ENCODE measurements around the gene SLC5A5.

DNA sequence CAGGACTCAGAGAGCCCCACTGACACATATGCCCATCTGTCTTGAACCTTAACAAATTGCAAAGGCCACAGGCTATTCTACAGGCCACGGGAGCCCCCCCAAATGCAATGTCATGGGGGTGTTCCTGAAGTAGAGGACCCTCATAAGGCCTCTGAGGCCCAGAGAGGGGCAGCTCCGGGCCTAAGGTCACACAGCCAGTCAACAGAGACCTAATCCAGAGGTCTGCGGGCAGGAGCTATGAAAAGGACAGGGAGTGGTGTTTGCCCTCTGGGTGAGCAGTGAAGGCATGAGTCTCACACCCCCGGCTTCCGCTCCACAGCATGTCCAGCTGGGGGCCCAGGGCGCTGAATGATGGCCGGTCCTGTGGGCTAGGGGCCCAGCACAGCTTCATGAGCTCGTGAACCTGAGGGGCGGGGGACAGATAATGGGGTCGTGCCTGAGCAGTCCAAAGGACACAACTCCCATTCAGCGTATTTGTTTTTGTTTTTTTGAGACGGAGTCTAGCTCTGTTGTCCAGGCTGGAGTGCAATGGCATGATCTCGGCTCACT, 45.2 kb upstream of the SLC5A5 start:
- TF ChIP-seq, protein P1, sequence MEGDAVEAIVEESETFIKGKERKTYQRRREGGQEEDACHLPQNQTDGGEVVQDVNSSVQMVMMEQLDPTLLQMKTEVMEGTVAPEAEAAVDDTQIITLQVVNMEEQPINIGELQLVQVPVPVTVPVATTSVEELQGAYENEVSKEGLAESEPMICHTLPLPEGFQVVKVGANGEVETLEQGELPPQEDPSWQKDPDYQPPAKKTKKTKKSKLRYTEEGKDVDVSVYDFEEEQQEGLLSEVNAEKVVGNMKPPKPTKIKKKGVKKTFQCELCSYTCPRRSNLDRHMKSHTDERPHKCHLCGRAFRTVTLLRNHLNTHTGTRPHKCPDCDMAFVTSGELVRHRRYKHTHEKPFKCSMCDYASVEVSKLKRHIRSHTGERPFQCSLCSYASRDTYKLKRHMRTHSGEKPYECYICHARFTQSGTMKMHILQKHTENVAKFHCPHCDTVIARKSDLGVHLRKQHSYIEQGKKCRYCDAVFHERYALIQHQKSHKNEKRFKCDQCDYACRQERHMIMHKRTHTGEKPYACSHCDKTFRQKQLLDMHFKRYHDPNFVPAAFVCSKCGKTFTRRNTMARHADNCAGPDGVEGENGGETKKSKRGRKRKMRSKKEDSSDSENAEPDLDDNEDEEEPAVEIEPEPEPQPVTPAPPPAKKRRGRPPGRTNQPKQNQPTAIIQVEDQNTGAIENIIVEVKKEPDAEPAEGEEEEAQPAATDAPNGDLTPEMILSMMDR (IDR thresholded peaks at IDR 0.05; ENCODE audit: control extremely low read depth in 1 of 3, insufficient read depth in 1 of 3, low read depth in 1 of 3, low read length in 3 of 3): no peak
- TF ChIP-seq EZH2 (IDR thresholded peaks at IDR 0.05; ENCODE audit: low read depth, low read length, severe bottlenecking): no peak
